Vagina (tissue), 2 donors: Measurements from ENCODE around the gene CCDC18. TPM values are rescaled to one million over a fixed set of nuclear protein-coding genes. Genes with fewer than 3 reads are reported as not detected.

Experiments used
- DNase-seq, 2 donors: peaks; one replicate each; pipeline ENCODE4 v3.0.0-alpha.2; 2017; ENCODE audit errors: extremely low spot score in 2 of 2
- H3K27ac ChIP-seq: fragments of 200-600 bp; sonication (generic); one replicate; pipeline ENCODE4 v1.5.1; 2019
- H3K27me3 ChIP-seq: fragments of 200-600 bp; sonication (generic); one replicate; pipeline ENCODE4 v1.5.1; 2019
- H3K36me3 ChIP-seq, 2 donors: fragments of 200-600 bp; sonication (generic); one replicate each; pipeline ENCODE4 v1.5.1; 2017 to 2019
- H3K4me1 ChIP-seq: fragments of 200-600 bp; sonication (generic); one replicate; pipeline ENCODE4 v1.5.1; 2019
- H3K4me3 ChIP-seq, 2 donors: fragments of 200-600 bp; sonication (generic); 1 replicate in 1 of 2; 2 replicates in 1 of 2; pipeline ENCODE4 v1.5.1; 2016 to 2019
- H3K9me3 ChIP-seq: fragments of 200-600 bp; sonication (generic); one replicate; pipeline ENCODE4 v1.5.1; 2019
- POLR2A ChIP-seq, 2 donors: fragments of 450-650 bp; IDR thresholded peaks; one replicate each; pipeline ENCODE4 v1.6.1; 2017; ENCODE audit warnings: antibody characterized with exemption in 2 of 2, mild to moderate bottlenecking in 2 of 2, moderate library complexity in 2 of 2
- POLR2AphosphoS5 ChIP-seq, 2 donors: sonication (generic); formaldehyde crosslinking; IDR thresholded peaks; one replicate each; pipeline ENCODE4 v1.9.0; 2017; ENCODE audit warnings: antibody characterized with exemption in 2 of 2, mild to moderate bottlenecking in 2 of 2, low read depth in 1 of 2; ENCODE audit not compliant: insufficient read depth in 1 of 2
- intact Hi-C: fragments of 100-400 bp; cut with DNase I; formaldehyde crosslinking; loops from one replicate; pipeline ENCODE4 v1.15.1; 2023
- total RNA-seq: library from RNA; depleted of rRNA; stranded (reverse); fragments of >200 nt; gene quantifications from one replicate; pipeline ENCODE4 v1.2.3, GENCODE V29; 2016
- TF ChIP-seq, protein P1 (sequence below), 3 experiments: fragments of 450-650 bp in 2 of 3; fragments of 200-600 bp in 1 of 3; sonication (generic) in 1 of 3; IDR thresholded peaks; one replicate each; pipeline ENCODE4 v1.5.1; 2017 to 2019; ENCODE audit warnings: antibody characterized with exemption in 3 of 3, mild to moderate bottlenecking in 2 of 3, moderate library complexity in 2 of 3

CCDC18 gene
- total RNA-seq, 1 donor from 2014 or later, result 17.7 TPM

DNA sequence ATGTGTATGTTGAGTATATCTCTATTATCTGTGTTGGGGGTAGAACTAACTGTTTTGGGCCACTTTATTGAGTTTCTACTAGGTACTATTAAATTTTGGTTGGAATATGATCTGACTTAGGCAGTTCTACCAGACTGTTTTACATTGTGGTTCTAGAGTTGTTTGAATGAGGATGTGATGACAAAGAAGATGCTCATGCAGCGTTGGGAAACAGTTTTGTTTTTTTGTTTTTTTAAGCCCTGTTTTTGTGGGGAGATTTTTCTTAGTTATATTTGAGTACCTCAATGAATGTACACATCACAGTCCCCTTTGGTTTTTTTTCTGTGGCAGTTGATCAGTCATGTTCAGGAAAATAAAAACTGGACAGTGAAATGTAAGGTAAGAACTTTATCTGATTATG is 40.4 kb upstream of the CCDC18 start:
- TF ChIP-seq, protein P1, sequence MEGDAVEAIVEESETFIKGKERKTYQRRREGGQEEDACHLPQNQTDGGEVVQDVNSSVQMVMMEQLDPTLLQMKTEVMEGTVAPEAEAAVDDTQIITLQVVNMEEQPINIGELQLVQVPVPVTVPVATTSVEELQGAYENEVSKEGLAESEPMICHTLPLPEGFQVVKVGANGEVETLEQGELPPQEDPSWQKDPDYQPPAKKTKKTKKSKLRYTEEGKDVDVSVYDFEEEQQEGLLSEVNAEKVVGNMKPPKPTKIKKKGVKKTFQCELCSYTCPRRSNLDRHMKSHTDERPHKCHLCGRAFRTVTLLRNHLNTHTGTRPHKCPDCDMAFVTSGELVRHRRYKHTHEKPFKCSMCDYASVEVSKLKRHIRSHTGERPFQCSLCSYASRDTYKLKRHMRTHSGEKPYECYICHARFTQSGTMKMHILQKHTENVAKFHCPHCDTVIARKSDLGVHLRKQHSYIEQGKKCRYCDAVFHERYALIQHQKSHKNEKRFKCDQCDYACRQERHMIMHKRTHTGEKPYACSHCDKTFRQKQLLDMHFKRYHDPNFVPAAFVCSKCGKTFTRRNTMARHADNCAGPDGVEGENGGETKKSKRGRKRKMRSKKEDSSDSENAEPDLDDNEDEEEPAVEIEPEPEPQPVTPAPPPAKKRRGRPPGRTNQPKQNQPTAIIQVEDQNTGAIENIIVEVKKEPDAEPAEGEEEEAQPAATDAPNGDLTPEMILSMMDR (IDR thresholded peaks at IDR 0.05), result no peak
- TF ChIP-seq POLR2AphosphoS5 (IDR thresholded peaks at IDR 0.05; ENCODE audit: insufficient read depth in 1 of 2, low read depth in 1 of 2), result no peak
- no peak for TF ChIP-seq POLR2A (IDR thresholded peaks at IDR 0.05)
- H3K9me3 ChIP-seq, result no peaks in the 10 kb centered on the region
- peaks cover 0 to 32% of the 10 kb centered on the region in 2 donors for H3K36me3 ChIP-seq
- intact Hi-C loops, result no loop called here
- H3K4me3 ChIP-seq, result no peak overlapping the region
- DNase-seq, result no peak
- no peaks in the 10 kb centered on the region for H3K4me1 ChIP-seq
- H3K27me3 ChIP-seq, result no peaks in the 10 kb centered on the region
- H3K27ac ChIP-seq, result no peak overlapping the region

DNA sequence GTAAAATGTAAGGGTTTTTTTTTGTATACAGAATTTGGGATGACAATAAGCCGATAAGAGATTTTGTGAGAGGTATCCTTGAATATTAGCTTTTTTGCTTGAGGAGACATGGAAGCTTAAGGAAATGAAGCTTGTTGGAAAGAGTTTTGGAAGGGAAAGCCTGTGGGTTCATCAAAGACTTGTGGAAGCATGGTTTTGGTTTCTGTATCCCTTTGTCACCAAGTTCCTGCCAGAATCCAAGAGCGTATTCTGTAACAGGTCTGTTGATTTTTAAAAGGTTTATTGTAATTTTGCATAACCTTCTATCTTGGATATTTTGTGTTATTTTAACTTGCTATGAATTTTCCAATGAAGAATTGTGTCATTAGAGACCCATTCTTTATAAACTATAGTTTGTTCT is 38.4 kb upstream of the CCDC18 start:
- H3K4me3 ChIP-seq, result no peak overlapping the region
- no peak overlapping the region for H3K27ac ChIP-seq
- peaks cover 0 to 20% of the 10 kb centered on the region in 2 donors for H3K36me3 ChIP-seq
- intact Hi-C loops, result no loop called here
- H3K4me1 ChIP-seq, result no peaks in the 10 kb centered on the region
- no peaks in the 10 kb centered on the region for H3K27me3 ChIP-seq
- H3K9me3 ChIP-seq, result no peaks in the 10 kb centered on the region
- TF ChIP-seq POLR2AphosphoS5 (IDR thresholded peaks at IDR 0.05; ENCODE audit: insufficient read depth in 1 of 2, low read depth in 1 of 2) (no peak), POLR2A (IDR thresholded peaks at IDR 0.05) (no peak)
- TF ChIP-seq, protein P1 (IDR thresholded peaks at IDR 0.05), result no peak
- no peak for DNase-seq

DNA sequence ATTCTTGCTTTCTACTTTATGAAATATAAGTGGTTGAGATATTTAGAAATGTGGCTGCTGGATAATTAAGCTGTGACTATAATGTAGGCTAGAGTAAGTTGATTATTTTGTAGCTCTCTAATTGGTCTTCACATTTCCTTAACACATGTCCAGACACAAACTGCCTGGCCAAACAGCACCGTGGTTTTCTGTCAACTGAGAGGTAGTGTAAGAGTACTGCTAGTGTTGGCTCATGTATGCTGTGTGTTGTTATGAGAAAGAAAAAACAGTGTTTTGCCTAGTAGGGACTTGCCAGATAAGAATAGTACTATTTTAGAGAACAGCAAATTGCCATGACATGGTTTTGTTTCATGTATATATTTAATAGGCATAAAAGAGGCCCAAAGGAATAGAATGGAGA is 37.4 kb upstream of the CCDC18 start:
- TF ChIP-seq POLR2A (IDR thresholded peaks at IDR 0.05), result no peak
- TF ChIP-seq, protein P1 (IDR thresholded peaks at IDR 0.05), result no peak
- no peak for TF ChIP-seq POLR2AphosphoS5 (IDR thresholded peaks at IDR 0.05; ENCODE audit: insufficient read depth in 1 of 2, low read depth in 1 of 2)
- Histone ChIP-seq H3K4me1 (no peaks in the 10 kb centered on the region), H3K9me3 (no peaks in the 10 kb centered on the region), H3K36me3 (peaks cover 0 to 15% of the 10 kb centered on the region in 2 donors), H3K27me3 (no peaks in the 10 kb centered on the region), H3K4me3 (no peak overlapping the region), H3K27ac (no peak overlapping the region)
- intact Hi-C loops, result no loop called here
- DNase-seq, result no peak

DNA sequence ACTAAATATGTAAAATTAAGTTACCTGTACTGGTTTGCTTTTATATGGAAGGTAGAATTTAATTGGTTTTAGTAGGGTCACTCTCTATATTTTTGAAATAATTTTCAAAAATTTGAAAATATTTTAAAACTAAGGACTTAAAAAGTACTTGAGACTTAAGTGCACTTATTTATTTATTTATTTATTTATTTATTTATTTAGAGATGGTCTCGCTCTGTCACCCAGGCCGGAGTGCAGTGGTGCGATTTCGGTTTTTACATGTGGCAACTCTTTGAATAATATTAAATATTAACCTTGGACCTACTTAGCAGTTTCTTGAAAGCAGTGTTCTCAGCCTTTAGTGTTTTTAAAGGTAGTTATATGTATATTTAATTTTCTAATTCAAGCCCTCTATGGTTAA is 36.8 kb upstream of the CCDC18 start:
- no peak for TF ChIP-seq POLR2A (IDR thresholded peaks at IDR 0.05)
- TF ChIP-seq POLR2AphosphoS5 (IDR thresholded peaks at IDR 0.05; ENCODE audit: insufficient read depth in 1 of 2, low read depth in 1 of 2), result no peak
- TF ChIP-seq, protein P1 (IDR thresholded peaks at IDR 0.05), result no peak
- peaks cover 0 to 11% of the 10 kb centered on the region in 2 donors for H3K36me3 ChIP-seq
- intact Hi-C loops, result no loop called here

DNA sequence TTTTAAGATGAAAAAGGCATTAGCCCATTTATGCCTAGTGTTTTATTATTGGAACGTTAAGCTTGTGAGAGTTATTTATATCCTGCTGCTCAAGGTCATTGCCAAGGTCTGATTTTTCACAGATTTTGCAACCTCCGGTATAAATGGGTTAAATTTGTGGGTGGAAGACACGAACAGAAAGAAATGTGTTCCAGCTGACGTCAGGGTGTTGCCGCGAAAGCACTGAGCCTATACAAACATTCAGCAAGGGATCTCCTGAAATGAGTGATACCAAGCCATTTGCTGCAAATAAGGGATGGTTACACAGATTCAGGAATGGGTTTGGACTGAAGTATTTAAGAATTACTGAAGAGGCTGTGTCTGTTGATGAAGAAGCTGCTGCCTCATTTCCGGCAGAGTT is 32.5 kb upstream of the CCDC18 start:
- H3K4me3 ChIP-seq, result no peak overlapping the region
- H3K4me1 ChIP-seq, result no peaks in the 10 kb centered on the region
- TF ChIP-seq, protein P1 (IDR thresholded peaks at IDR 0.05), result no peak
- TF ChIP-seq POLR2A (IDR thresholded peaks at IDR 0.05) (no peak), POLR2AphosphoS5 (IDR thresholded peaks at IDR 0.05; ENCODE audit: insufficient read depth in 1 of 2, low read depth in 1 of 2) (no peak)
- no peaks in the 10 kb centered on the region for H3K9me3 ChIP-seq
- no peak for DNase-seq
- no peaks in the 10 kb centered on the region for H3K27me3 ChIP-seq
- H3K36me3 ChIP-seq, result no peaks in the 10 kb centered on the region
- no peak overlapping the region for H3K27ac ChIP-seq
- intact Hi-C loops, result no loop called here

More for the DNA sequence above, 36.8 kb upstream of the CCDC18 start:
- Histone ChIP-seq H3K9me3 (no peaks in the 10 kb centered on the region), H3K27ac (no peak overlapping the region), H3K4me3 (no peak overlapping the region), H3K4me1 (no peaks in the 10 kb centered on the region), H3K27me3 (no peaks in the 10 kb centered on the region)
- no peak for DNase-seq
